NB4 (cell line): Measurements from ENCODE around the gene CALD1.

Experiments used
- CTCF ChIP-seq: IDR thresholded peaks from one replicate; pipeline ENCODE4 v1.5.1; 2012; ENCODE audit warnings: low read depth, low read length
- POLR2A ChIP-seq: IDR thresholded peaks from 2 replicates; pipeline ENCODE4 v1.6.1; 2011; ENCODE audit warnings: mild to moderate bottlenecking; ENCODE audit not compliant: insufficient read length; ENCODE audit errors: extremely low read depth
- TF ChIP-seq, protein P1 (sequence below): IDR thresholded peaks from 2 replicates; pipeline ENCODE4 v1.6.1; 2011; ENCODE audit warnings: low read depth, low read length

DNA sequence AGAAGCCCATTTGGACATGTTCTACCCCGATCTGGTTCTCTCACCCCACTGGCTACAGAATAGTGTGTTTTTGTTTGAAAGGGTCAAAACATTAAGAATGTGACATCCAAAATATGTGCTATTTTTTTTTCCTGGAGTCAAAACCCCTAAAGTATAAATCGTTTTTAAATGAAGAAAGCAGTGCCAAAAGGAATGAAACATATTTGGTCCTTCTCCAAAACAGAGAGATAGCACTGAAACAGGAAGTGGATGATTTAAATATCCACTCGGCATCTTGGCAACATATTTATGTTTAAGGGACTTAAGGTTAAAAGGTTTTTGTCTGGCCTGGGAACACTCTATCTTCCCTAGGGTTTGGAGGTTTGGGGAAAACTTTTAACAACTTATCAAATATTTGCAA lies 32.3 kb downstream of the CALD1 start:
- no peak for TF ChIP-seq POLR2A
- TF ChIP-seq CTCF, result no peak
- TF ChIP-seq, protein P1, sequence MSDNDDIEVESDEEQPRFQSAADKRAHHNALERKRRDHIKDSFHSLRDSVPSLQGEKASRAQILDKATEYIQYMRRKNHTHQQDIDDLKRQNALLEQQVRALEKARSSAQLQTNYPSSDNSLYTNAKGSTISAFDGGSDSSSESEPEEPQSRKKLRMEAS, result no peak
